Parathyroid adenoma (tissue), 2 donors: ENCODE measurements around the gene VASN.

Source experiments
- H2AFZ ChIP-seq: fragments of 300-600 bp; sonication (generic); one replicate; pipeline ENCODE4 v1.7.0; 2017; ENCODE audit warnings: antibody characterized with exemption, mild to moderate bottlenecking
- H3K27ac ChIP-seq: fragments of 300-600 bp; sonication (generic); one replicate; pipeline ENCODE4 v1.7.0; 2017
- H3K27me3 ChIP-seq: fragments of 300-600 bp; sonication (generic); one replicate; pipeline ENCODE4 v1.7.0; 2017; ENCODE audit warnings: low read length; ENCODE audit not compliant: control insufficient read depth, insufficient read depth
- H3K36me3 ChIP-seq: fragments of 300-600 bp; sonication (generic); one replicate; pipeline ENCODE4 v1.7.0; 2017; ENCODE audit warnings: low read length; ENCODE audit not compliant: control insufficient read depth, insufficient read depth
- H3K4me1 ChIP-seq: fragments of 300-600 bp; sonication (generic); one replicate; pipeline ENCODE4 v1.7.0; 2017; ENCODE audit warnings: control low read depth
- H3K4me2 ChIP-seq: fragments of 300-600 bp; sonication (generic); one replicate; pipeline ENCODE4 v1.7.0; 2017; ENCODE audit warnings: low read length
- H3K4me3 ChIP-seq: fragments of 300-600 bp; sonication (generic); one replicate; pipeline ENCODE4 v1.7.0; 2017; ENCODE audit warnings: low read depth, low read length
- H3K79me2 ChIP-seq: fragments of 300-600 bp; sonication (generic); one replicate; pipeline ENCODE4 v1.7.0; 2017; ENCODE audit warnings: control low read depth
- H3K9ac ChIP-seq: fragments of 300-600 bp; sonication (generic); one replicate; pipeline ENCODE4 v1.7.0; 2017; ENCODE audit warnings: mild to moderate bottlenecking
- H3K9me3 ChIP-seq: fragments of 300-600 bp; sonication (generic); one replicate; pipeline ENCODE4 v1.7.0; 2017; ENCODE audit warnings: low read length; ENCODE audit not compliant: control insufficient read depth
- CTCF ChIP-seq: fragments of 300-600 bp; sonication (generic); IDR thresholded peaks from one replicate; pipeline ENCODE4 v1.7.0; 2017; ENCODE audit warnings: antibody characterized with exemption, mild to moderate bottlenecking
- donor health status: primary hyperparathyroidism.

The VASN gene

GRCh38 chr16:4365615-4366014 lies 6.0 kb upstream of the VASN start:
- Histone ChIP-seq H2AFZ (no peak overlapping the region), H3K4me3 (no peak overlapping the region), H3K4me2 (no peak overlapping the region), H3K36me3 (no peaks in the 10 kb centered on the region), H3K4me1 (no peaks in the 10 kb centered on the region), H3K9ac (no peak overlapping the region), H3K9me3 (no peaks in the 10 kb centered on the region), H3K27ac (no peak overlapping the region), H3K79me2 (peaks cover 12% of the 10 kb centered on the region), H3K27me3 (no peaks in the 10 kb centered on the region)
- no peak for TF ChIP-seq CTCF

GRCh38 chr16:4366016-4366415 lies 5.6 kb upstream of the VASN start:
- H2AFZ ChIP-seq = no peak overlapping the region
- peaks cover 12% of the 10 kb centered on the region for H3K79me2 ChIP-seq
- H3K4me1 ChIP-seq = no peaks in the 10 kb centered on the region
- no peak overlapping the region for H3K4me2 ChIP-seq
- H3K36me3 ChIP-seq = no peaks in the 10 kb centered on the region
- no peak for TF ChIP-seq CTCF
- H3K27ac ChIP-seq = no peak overlapping the region
- no peaks in the 10 kb centered on the region for H3K9me3 ChIP-seq
- H3K4me3 ChIP-seq = no peak overlapping the region
- no peaks in the 10 kb centered on the region for H3K27me3 ChIP-seq
- H3K9ac ChIP-seq = no peak overlapping the region

GRCh38 chr16:4367393-4367856 lies 4.2 kb upstream of the VASN start:
- H3K9me3 ChIP-seq = no peaks in the 10 kb centered on the region
- no peak overlapping the region for H3K27ac ChIP-seq
- H3K79me2 ChIP-seq = peaks cover 12% of the 10 kb centered on the region
- no peak for TF ChIP-seq CTCF
- H3K4me2 ChIP-seq = no peak overlapping the region
- H3K4me1 ChIP-seq = peaks cover 5% of the 10 kb centered on the region
- no peak overlapping the region for H3K4me3 ChIP-seq
- H3K9ac ChIP-seq = no peak overlapping the region
- no peak overlapping the region for H2AFZ ChIP-seq
- no peaks in the 10 kb centered on the region for H3K27me3 ChIP-seq
- no peaks in the 10 kb centered on the region for H3K36me3 ChIP-seq

GRCh38 chr16:4369007-4369733 lies 2.5 kb upstream of the VASN start:
- Histone ChIP-seq H3K9ac (no peak overlapping the region), H3K27me3 (no peaks in the 10 kb centered on the region), H3K4me2 (no peak overlapping the region), H3K4me3 (no peak overlapping the region), H2AFZ (no peak overlapping the region), H3K36me3 (no peaks in the 10 kb centered on the region), H3K9me3 (no peaks in the 10 kb centered on the region), H3K79me2 (peaks cover 12% of the 10 kb centered on the region), H3K27ac (no peak overlapping the region), H3K4me1 (peaks cover 19% of the 10 kb centered on the region)
- TF ChIP-seq CTCF = no peak

- Histone ChIP-seq H2AFZ (no peak overlapping the region), H3K9ac (no peak overlapping the region), H3K9me3 (no peaks in the 10 kb centered on the region), H3K4me1 (peaks cover 19% of the 10 kb centered on the region), H3K36me3 (no peaks in the 10 kb centered on the region), H3K4me3 (no peak overlapping the region), H3K27ac (peak overlapping the region; percentile 34), H3K4me2 (no peak overlapping the region), H3K79me2 (peaks cover 12% of the 10 kb centered on the region), H3K27me3 (no peaks in the 10 kb centered on the region)
- TF ChIP-seq CTCF = no peak
Observed at GRCh38 chr16:4370151-4370550, 1.5 kb upstream of the VASN start.
